DMS53 (cell line): ENCODE measurements around the gene DCAF4L1.
A peak's percentile ranks its signal among the peaks of the same experiment; 100 is the strongest.

Source experiments
- DNase-seq: peaks from one replicate; lab custom pipeline; 2025; lab: John Stamatoyannopoulos, UW

Gene DCAF4L1

GRCh38 chr4:41990365-41991111 is 9.0 kb downstream of the DCAF4L1 start, which contains the start of gene SLC30A9:
Gene SLC30A9, plus strand, starts transcription at chr4:41990530. Its CDS starts 122 bp downstream, at chr4:41990652.
- peak; percentile 98 for DNase-seq

DNA sequence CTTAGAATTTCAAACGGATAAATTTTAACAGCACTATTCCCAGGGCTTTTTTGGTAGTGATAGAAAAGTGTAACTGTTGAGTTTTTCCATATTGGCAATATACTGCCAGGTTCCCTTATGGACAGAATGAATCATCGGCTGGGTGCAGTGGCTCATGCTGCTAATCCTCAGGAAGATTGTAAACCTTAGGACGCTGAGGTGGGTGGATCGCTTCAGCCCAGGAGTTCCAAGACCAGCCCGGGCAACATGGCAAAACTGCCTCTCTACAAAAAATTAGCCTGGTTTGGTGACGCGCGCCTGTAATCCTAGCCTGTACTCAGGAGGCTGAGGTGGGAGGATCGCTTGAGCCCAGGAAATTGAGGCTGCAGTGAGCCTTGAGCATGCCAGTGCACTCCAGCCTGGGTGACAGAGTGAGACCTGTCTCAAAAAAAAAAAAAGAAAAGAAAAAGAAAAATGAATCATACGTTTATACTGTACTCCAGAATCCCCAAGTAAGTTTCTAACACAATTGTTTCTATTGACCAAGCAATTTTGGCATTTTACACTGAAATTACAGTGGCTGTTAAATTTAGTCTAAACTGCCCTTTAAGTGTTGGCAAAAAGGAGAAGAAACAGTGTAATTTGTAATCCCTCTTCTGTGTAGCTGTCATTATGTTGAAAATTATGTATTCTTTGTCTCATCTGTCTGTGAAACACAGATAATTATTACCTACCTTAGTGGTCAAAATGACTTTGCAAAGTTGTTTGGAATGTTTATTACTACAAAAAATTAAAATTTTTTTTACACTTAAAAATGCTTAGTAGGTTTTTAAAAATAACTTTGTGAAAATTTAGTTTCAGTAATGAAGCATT is 10.6 kb downstream of the DCAF4L1 start:
- peak; percentile 29 for DNase-seq

DNA sequence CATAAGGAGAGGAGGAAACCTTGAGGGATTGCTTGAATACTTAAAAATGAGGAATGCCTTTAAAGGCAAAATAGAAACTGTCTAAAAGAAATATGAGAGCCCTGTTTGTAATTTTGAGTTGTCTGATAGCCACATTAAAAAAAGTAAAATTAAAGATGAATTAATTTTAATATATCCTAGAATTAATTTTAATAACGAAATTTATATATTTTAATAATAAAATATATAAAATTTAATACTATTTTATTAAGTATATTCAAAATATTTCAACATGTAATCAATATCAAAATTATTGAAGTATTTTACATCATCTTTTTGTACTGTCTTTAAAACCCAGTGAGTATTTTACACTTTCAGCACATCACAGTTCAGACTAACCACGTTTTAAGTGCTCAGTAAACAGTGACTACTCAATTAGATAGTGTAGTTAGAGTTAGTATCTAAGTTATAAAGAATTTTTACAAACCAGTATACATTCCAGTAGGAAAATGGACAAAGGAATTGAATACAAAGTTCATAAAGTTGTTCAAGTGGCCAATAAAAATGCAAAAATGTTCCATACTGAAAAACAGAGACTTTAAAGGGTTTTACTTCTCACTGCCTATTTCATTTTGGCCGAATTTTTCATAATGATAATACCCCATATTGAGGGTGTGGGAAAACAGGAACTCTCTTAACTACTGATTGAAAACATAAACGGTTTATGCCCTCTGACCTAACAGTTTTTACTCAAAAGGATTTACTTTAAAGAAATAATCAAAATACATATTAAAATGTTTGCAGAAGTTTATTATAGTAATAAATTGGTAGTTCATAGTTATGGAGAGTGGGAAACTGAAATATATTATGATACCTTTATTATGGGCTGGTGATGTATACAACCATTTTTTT is 11.7 kb downstream of the DCAF4L1 start:
- no peak for DNase-seq

GRCh38 chr4:41994461-41994985 is 13.0 kb downstream of the DCAF4L1 start:
- DNase-seq, result no peak

GRCh38 chr4:41998019-41998418 is 16.5 kb downstream of the DCAF4L1 start:
- DNase-seq, result no peak

DNA sequence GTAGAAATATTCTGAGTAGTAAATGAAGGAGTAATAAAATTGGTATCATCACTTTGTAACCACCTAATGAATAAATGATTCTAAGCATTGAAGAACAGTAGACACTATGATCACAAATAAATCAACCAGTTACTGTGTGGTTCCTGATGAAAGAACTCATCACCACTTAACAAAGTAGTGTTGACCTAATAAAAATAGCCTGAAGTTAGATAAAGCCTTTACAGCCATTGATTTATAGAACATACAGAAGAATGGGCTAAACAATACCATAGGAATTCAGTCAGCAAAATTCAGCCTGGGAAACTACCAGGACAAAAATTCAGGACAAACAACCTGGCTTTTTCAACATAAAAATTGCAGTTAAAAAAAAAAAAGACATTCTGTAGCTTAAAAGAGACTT is 17.8 kb downstream of the DCAF4L1 start:
- DNase-seq, result no peak

DNA sequence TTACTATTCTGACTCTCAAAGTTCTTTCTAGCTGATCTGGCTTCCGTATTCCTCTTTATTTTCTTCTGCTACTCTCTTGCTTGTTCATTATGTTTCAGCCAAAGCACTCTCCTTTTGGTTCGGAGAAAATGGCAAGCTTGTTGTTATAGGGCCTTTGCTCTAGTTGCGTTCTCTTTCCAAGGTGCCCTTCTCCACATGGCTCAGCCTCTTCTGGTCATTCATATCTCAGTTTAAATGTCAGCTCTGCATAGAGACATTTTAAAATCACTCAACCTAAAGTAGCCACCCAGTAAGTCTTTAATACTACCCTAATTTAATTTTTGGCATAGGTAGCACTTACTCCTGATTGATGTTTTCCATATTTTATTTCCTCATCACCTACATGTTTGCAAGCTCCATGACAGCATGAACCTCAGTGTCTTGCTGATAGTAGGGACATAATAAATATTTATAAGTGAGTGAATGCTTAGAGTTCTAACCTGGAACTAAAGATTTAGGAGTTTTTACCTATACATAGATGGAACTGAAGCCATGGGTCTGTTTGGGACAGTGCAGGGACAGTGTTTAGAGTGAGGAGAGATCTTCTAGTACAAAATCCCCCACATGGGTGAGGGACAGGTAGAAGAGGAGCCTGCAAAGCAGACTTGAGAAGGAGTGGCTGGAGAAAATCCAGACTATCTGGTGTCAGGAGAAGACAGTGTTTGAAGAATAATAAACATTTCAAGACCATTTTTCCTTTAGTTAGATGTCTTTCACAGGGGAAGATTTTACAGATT is 26.6 kb downstream of the DCAF4L1 start:
- no peak for DNase-seq

- DNase-seq, result no peak
These were observed 33.9 kb downstream of the DCAF4L1 start for GRCh38 chr4:42015438-42015837.

GRCh38 chr4:42018451-42018850 is 36.9 kb downstream of the DCAF4L1 start:
- no peak for DNase-seq
